Osteoblast (primary cell): ENCODE measurements around the gene CDH1. TPM values are rescaled to one million over a fixed set of nuclear protein-coding genes. Genes with fewer than 3 reads are reported as not detected.
"Not testable (repeated sequence)": the region's sequence is repeated elsewhere in the genome, so short reads cannot be mapped to it uniquely, and the experiment has no call there.

Experiments
- DNase-seq: peaks from one replicate; pipeline ENCODE4 v3.0.0; 2011; ENCODE audit warnings: low spot score, mixed read lengths; ENCODE audit not compliant: insufficient read length; ENCODE audit errors: missing footprints
- H2AFZ ChIP-seq: 2 replicates; pipeline ENCODE4 v1.6.0; 2011; ENCODE audit warnings: mild to moderate bottlenecking, low read length
- H3K27ac ChIP-seq: 2 replicates; pipeline ENCODE4 v1.5.1; 2011; ENCODE audit warnings: mild to moderate bottlenecking, low read depth, low read length, moderate library complexity
- H3K27me3 ChIP-seq: 2 replicates; pipeline ENCODE4 v1.6.0; 2012; ENCODE audit warnings: mild to moderate bottlenecking, control low read depth, inconsistent platforms, low read length, moderate library complexity; ENCODE audit not compliant: insufficient read depth
- H3K36me3 ChIP-seq: 2 replicates; pipeline ENCODE4 v1.5.1; 2011; ENCODE audit warnings: mild to moderate bottlenecking, low read length, control low read depth, moderate library complexity; ENCODE audit not compliant: insufficient read depth
- H3K4me1 ChIP-seq: 2 replicates; pipeline ENCODE4 v1.5.1; 2011; ENCODE audit warnings: mild to moderate bottlenecking, low read length, control low read depth, moderate library complexity; ENCODE audit not compliant: insufficient read depth
- H3K4me2 ChIP-seq: 2 replicates; pipeline ENCODE4 v1.6.0; 2011; ENCODE audit warnings: mild to moderate bottlenecking, low read length; ENCODE audit not compliant: insufficient read depth
- H3K4me3 ChIP-seq: fragments of 200-600 bp; sonication (generic); 3 replicates; pipeline ENCODE4 v1.5.1; 2012; ENCODE audit warnings: mild to moderate bottlenecking, low read length, inconsistent platforms; ENCODE audit not compliant: insufficient read depth
- H3K79me2 ChIP-seq: 2 replicates; pipeline ENCODE4 v1.6.0; 2012; ENCODE audit warnings: mild to moderate bottlenecking, low read length, control low read depth, inconsistent platforms; ENCODE audit not compliant: insufficient read depth
- H3K9me3 ChIP-seq: 2 replicates; pipeline ENCODE4 v1.5.1; 2011; ENCODE audit warnings: low read depth, low read length, control low read depth
- H4K20me1 ChIP-seq: 2 replicates; pipeline ENCODE4 v1.6.0; 2012; ENCODE audit warnings: mild to moderate bottlenecking, low read length, control low read depth; ENCODE audit not compliant: insufficient read depth
- total RNA-seq: library from RNA; depleted of rRNA; stranded (reverse); fragments of >200 nt; gene quantifications from 2 replicates; pipeline ENCODE4 v1.2.3, GENCODE V29; 2012
- TF ChIP-seq, protein P1 (sequence below): IDR thresholded peaks from 2 replicates; pipeline ENCODE4 v1.5.1; 2011; ENCODE audit warnings: mild to moderate bottlenecking, low read depth, low read length, moderate library complexity; ENCODE audit errors: extremely low read depth

The CDH1 gene
- total RNA-seq, 1 donor = 1.1 TPM

DNA sequence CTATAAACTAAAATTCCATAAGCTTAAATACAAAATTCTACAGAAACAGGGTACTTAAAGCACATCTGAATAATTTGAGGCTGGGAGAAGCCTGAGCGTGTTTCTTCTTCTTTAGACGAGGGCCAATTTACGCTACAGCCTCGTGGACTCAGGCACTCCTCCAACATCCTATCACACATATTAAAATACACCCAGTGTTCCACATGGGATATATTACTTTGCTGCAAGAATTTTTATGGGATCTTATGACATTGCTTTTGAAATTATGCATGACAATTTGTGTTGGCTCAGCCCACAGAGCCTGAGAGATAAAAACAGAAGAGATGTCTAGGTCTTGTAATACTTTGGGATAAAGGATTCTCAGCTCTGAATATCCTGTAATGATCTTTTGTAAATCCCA, 102.7 kb downstream of the CDH1 start:
- Histone ChIP-seq H3K27ac (no peak overlapping the region), H2AFZ (no peak overlapping the region), H3K4me1 (peaks cover 7% of the 10 kb centered on the region), H3K36me3 (no peaks in the 10 kb centered on the region), H3K27me3 (no peaks in the 10 kb centered on the region), H3K4me2 (no peak overlapping the region), H3K79me2 (peaks cover 13% of the 10 kb centered on the region), H3K9me3 (no peaks in the 10 kb centered on the region), H3K4me3 (no peak overlapping the region), H4K20me1 (no peaks in the 10 kb centered on the region)
- TF ChIP-seq, protein P1, sequence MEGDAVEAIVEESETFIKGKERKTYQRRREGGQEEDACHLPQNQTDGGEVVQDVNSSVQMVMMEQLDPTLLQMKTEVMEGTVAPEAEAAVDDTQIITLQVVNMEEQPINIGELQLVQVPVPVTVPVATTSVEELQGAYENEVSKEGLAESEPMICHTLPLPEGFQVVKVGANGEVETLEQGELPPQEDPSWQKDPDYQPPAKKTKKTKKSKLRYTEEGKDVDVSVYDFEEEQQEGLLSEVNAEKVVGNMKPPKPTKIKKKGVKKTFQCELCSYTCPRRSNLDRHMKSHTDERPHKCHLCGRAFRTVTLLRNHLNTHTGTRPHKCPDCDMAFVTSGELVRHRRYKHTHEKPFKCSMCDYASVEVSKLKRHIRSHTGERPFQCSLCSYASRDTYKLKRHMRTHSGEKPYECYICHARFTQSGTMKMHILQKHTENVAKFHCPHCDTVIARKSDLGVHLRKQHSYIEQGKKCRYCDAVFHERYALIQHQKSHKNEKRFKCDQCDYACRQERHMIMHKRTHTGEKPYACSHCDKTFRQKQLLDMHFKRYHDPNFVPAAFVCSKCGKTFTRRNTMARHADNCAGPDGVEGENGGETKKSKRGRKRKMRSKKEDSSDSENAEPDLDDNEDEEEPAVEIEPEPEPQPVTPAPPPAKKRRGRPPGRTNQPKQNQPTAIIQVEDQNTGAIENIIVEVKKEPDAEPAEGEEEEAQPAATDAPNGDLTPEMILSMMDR = no peak
- DNase-seq = peak; percentile 80

DNA sequence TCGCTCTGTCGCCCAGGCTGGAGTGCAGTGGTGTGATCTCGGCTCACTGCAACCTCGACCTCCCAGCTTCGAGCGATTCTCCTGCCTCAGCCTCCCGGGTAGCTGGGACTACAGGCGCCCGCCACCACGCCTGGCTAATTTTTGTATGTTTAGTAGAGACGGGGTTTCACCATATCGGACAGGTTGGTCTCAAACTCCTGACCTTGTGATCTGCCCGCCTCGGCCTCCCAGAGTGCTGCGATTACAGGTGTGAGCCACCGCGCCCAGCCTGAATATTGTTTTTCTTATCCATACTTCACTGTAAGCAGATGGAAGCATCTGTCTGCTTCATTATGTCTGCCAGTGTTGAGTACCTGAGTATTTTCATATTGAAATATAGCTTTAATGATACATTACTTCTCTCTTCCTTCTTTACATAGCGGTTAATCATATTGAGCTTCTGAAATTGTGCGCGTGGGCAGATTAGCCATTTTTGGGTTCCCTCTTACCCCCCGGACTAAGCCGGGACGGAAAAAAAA, 105.9 kb downstream of the CDH1 start:
- H3K36me3 ChIP-seq, H3K4me1 ChIP-seq, DNase-seq, H3K9me3 ChIP-seq, H3K27ac ChIP-seq, H4K20me1 ChIP-seq, H3K27me3 ChIP-seq: not testable (repeated sequence)
- Histone ChIP-seq H3K4me2 (peak overlapping the region; percentile 97), H3K79me2 (peaks cover 17% of the 10 kb centered on the region), H2AFZ (peak overlapping the region; percentile 96), H3K4me3 (peak overlapping the region; percentile 91)

DNA sequence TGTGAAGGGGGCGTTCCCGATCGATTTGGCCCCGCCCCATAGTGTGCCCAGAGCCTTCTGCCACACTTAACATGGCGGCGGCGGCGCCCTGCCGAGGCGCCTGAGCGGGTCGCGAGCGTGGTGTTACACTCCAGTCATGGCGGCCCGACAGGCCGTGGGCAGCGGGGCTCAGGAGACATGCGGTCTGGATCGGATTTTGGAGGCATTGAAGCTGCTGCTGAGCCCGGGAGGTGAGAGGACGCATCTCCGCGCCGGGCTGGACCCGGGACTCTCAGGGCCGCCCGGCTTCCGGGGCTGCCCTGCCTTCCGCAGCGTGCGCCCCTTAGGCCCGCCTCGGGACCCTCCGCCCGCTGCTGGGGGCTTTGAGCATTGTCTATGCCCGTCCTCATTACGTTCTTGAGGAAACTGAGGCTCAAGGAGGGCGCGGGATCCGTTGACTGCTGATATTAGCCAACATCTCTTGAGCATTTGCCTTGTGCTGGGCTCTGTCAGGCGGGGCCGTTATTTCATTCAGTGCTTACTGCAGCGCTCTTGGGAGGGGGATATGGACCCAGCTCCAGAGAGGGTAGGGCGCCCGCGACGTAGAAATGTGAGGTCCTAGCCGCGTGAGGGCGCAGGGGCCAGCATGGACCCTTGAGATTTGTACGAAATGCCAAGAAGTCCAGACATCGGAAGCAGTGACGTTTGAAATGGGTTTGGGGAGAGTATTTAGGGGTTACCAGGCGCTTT, 106.6 kb downstream of the CDH1 start, which contains the start of gene TANGO6:
TSS of gene TANGO6 (plus strand) at position 50 of the 729 bp plus-strand sequence. CDS start at position 137, 87 bp downstream.
- peak within 1 kb of the TSS; percentile 77 for H3K27ac ChIP-seq
- H3K4me2 ChIP-seq = peak within 1 kb of the TSS; percentile 97
- peaks cover 17% of the 10 kb centered on the region for H3K79me2 ChIP-seq
- no peaks in the 10 kb centered on the region for H3K36me3 ChIP-seq
- DNase-seq = peak; percentile 96
- no peaks in the 10 kb centered on the region for H4K20me1 ChIP-seq
- no peaks in the 10 kb centered on the region for H3K9me3 ChIP-seq
- H3K4me1 ChIP-seq = peaks cover 9% of the 10 kb centered on the region
- H2AFZ ChIP-seq = peak within 1 kb of the TSS; percentile 96
- H3K27me3 ChIP-seq = no peaks in the 10 kb centered on the region
- TF ChIP-seq, protein P1 = peak; percentile 23
- peak within 1 kb of the TSS; percentile 91 for H3K4me3 ChIP-seq

DNA sequence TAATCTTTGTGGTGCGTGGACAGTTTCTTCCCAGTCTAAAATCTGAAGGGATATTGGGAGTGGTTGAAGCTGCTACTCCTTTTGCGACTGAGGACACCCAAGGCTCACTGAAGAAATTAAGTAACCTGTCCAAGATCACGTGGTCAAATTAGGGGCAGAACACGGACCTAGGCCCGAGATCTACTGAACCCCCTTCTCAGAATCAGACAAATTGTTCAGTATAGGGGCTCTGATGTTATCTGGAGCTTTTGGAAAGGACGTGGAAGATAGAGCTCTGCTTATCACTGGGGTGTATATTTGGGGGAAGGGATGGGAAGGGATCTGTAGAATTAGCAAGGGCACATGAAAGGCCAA, 107.1 kb downstream of the CDH1 start:
- peaks cover 23% of the 10 kb centered on the region for H3K79me2 ChIP-seq
- TF ChIP-seq, protein P1 = no peak
- no peaks in the 10 kb centered on the region for H3K27me3 ChIP-seq
- no peaks in the 10 kb centered on the region for H4K20me1 ChIP-seq
- no peaks in the 10 kb centered on the region for H3K36me3 ChIP-seq
- peak overlapping the region; percentile 96 for H2AFZ ChIP-seq
- peaks cover 9% of the 10 kb centered on the region for H3K4me1 ChIP-seq
- no peak for DNase-seq
- peak overlapping the region; percentile 77 for H3K27ac ChIP-seq
- H3K4me2 ChIP-seq = peak overlapping the region; percentile 97
- peak overlapping the region; percentile 91 for H3K4me3 ChIP-seq
- H3K9me3 ChIP-seq = no peaks in the 10 kb centered on the region
